Bronchial epithelial cell (primary cell): ENCODE data around the gene QKI. TPM values are rescaled to one million over a fixed set of nuclear protein-coding genes. Genes with fewer than 3 reads are reported as not detected.

ENCODE experiments used
- DNase-seq: peaks from one replicate; pipeline ENCODE4 v3.0.0-alpha.2; 2010; ENCODE audit warnings: low read depth
- FAIRE-seq: peaks from 2 replicates; lab custom pipeline; 2011; peaks lifted over from hg19 to GRCh38; lab: Jason Lieb, UNC
- H3K27me3 ChIP-seq: 2 replicates; pipeline ENCODE4 v1.5.1; 2011; ENCODE audit warnings: low read length; ENCODE audit not compliant: control insufficient read depth, insufficient read depth
- H3K36me3 ChIP-seq: 2 replicates; pipeline ENCODE4 v1.5.1; 2011; ENCODE audit warnings: low read length; ENCODE audit not compliant: control insufficient read depth, insufficient read depth
- H3K4me3 ChIP-seq: 2 replicates; pipeline ENCODE4 v1.5.1; 2011; ENCODE audit warnings: mild to moderate bottlenecking, low read depth, low read length, control low read depth
- CTCF ChIP-seq: IDR thresholded peaks from 2 replicates; pipeline ENCODE4 v1.5.1; 2011; ENCODE audit warnings: mild to moderate bottlenecking, moderate library complexity, low read length, control low read depth, inconsistent platforms; ENCODE audit not compliant: insufficient read depth, severe bottlenecking
- total RNA-seq: library from RNA; depleted of rRNA; stranded (reverse); fragments of >200 nt; gene quantifications from 2 replicates; pipeline ENCODE4 v1.2.1, GENCODE V29; 2014

The QKI gene
- total RNA-seq, 1 donor from 2014 or later: 51.1 TPM

- DNase-seq: no peak
- no peaks in the 10 kb centered on the region for H3K27me3 ChIP-seq
- no peak for FAIRE-seq
- no peak for TF ChIP-seq CTCF
- H3K36me3 ChIP-seq: no peaks in the 10 kb centered on the region
- no peak overlapping the region for H3K4me3 ChIP-seq
These were observed 185.8 kb downstream of the QKI start for GRCh38 chr6:163600331-163600730.

GRCh38 chr6:163600781-163601180 is 186.3 kb downstream of the QKI start:
- Histone ChIP-seq H3K4me3 (no peak overlapping the region), H3K36me3 (no peaks in the 10 kb centered on the region), H3K27me3 (no peaks in the 10 kb centered on the region)
- no peak for TF ChIP-seq CTCF
- FAIRE-seq (no peak), DNase-seq (no peak)

GRCh38 chr6:163602851-163603250 is 188.3 kb downstream of the QKI start:
- DNase-seq (no peak), FAIRE-seq (no peak)
- no peak overlapping the region for H3K4me3 ChIP-seq
- H3K36me3 ChIP-seq: no peaks in the 10 kb centered on the region
- H3K27me3 ChIP-seq: no peaks in the 10 kb centered on the region
- TF ChIP-seq CTCF: no peak

- H3K4me3 ChIP-seq: no peak overlapping the region
- DNase-seq: no peak
- no peaks in the 10 kb centered on the region for H3K27me3 ChIP-seq
- FAIRE-seq: no peak
- no peak for TF ChIP-seq CTCF
- no peaks in the 10 kb centered on the region for H3K36me3 ChIP-seq
These were observed 188.9 kb downstream of the QKI start for GRCh38 chr6:163603395-163603794.

GRCh38 chr6:163605385-163606097 is 191.0 kb downstream of the QKI start:
- FAIRE-seq (no peak), DNase-seq (no peak)
- no peak for TF ChIP-seq CTCF
- no peaks in the 10 kb centered on the region for H3K27me3 ChIP-seq
- no peaks in the 10 kb centered on the region for H3K36me3 ChIP-seq
- no peak overlapping the region for H3K4me3 ChIP-seq

GRCh38 chr6:163607792-163608191 is 193.3 kb downstream of the QKI start:
- FAIRE-seq: no peak
- H3K36me3 ChIP-seq: no peaks in the 10 kb centered on the region
- no peak for DNase-seq
- no peak for TF ChIP-seq CTCF
- H3K27me3 ChIP-seq: no peaks in the 10 kb centered on the region
- H3K4me3 ChIP-seq: no peak overlapping the region
